HepG2 (cell line): Measurements from ENCODE around the gene HEXIM1. TPM values are rescaled to one million over a fixed set of nuclear protein-coding genes. Genes with fewer than 3 reads are reported as not detected.

ENCODE experiments used
- AGO1 ChIP-seq: fragments of 200-400 bp; formaldehyde crosslinking; IDR thresholded peaks from 2 replicates; pipeline ENCODE4 v1.6.1; 2017; ENCODE audit warnings: mild to moderate bottlenecking, low read depth, low read length, moderate library complexity; ENCODE audit not compliant: poor library complexity, severe bottlenecking
- CCAR2 ChIP-seq: fragments of 200-400 bp; formaldehyde crosslinking; optimal IDR thresholded peaks from 2 replicates; pipeline ENCODE3; 2018; ENCODE audit warnings: low read depth, mild to moderate bottlenecking, low read length, moderate library complexity
- CHCHD3 ChIP-seq: sonication (generic); formaldehyde crosslinking; IDR thresholded peaks from 2 replicates; pipeline ENCODE4 v1.8.0; 2022; ENCODE audit warnings: mild to moderate bottlenecking, missing genetic modification reagents, moderate library complexity
- KMT2B ChIP-seq: IDR thresholded peaks from 2 replicates; pipeline ENCODE4 v1.6.1; 2016; ENCODE audit warnings: missing genetic modification reagents, missing compliant biosample characterization
- MBD4 ChIP-seq: IDR thresholded peaks from 2 replicates; pipeline ENCODE4 v1.6.1; 2012; ENCODE audit warnings: low read length, inconsistent platforms, borderline replicate concordance
- NFYC ChIP-seq: IDR thresholded peaks from 2 replicates; pipeline ENCODE4 v1.6.1; 2016; ENCODE audit warnings: missing genetic modification reagents, missing compliant biosample characterization
- PHF20 ChIP-seq: sonication (generic); formaldehyde crosslinking; IDR thresholded peaks from 2 replicates; pipeline ENCODE4 v1.5.0; 2020; ENCODE audit warnings: mild to moderate bottlenecking, missing genetic modification reagents
- TAF1 ChIP-seq: sonication (generic); formaldehyde crosslinking; IDR thresholded peaks from 2 replicates; pipeline ENCODE4 v1.4.0; 2020; ENCODE audit warnings: missing genetic modification reagents
- ZNF225 ChIP-seq: sonication (generic); formaldehyde crosslinking; IDR thresholded peaks from 2 replicates; pipeline ENCODE4 v1.4.0; 2020; ENCODE audit warnings: mild to moderate bottlenecking, missing genetic modification reagents
- ZNF557 ChIP-seq: sonication (generic); formaldehyde crosslinking; IDR thresholded peaks from 2 replicates; pipeline ENCODE4 v1.4.0; 2020; ENCODE audit warnings: missing genetic modification reagents
- ZNF720 ChIP-seq: sonication (generic); formaldehyde crosslinking; IDR thresholded peaks from 2 replicates; pipeline ENCODE4 v1.4.0; 2020; ENCODE audit warnings: missing genetic modification reagents
- polyA plus RNA-seq, 8 experiments: library from polyadenylated mRNA; depleted of rRNA in 3 of 8; stranded (reverse) in 7 of 8; unstranded in 1 of 8; fragments of >200 nt; fragmentation: Illumina TruSeq in 4 of 8; extraction: Trizol in 4 of 8; gene quantifications; 2 replicates each; pipeline versions ENCODE4 v1.2.1 to v1.2.3, GENCODE V29; 2011 to 2016; ENCODE audit warnings: low read depth in 4 of 8, missing spikeins in 1 of 8, mixed read lengths in 1 of 8; ENCODE audit not compliant: insufficient read depth in 1 of 8
- total RNA-seq, 5 experiments: library from RNA; depleted of rRNA; stranded (reverse); fragments of >200 nt; fragmentation: Illumina TruSeq; extraction: Trizol; gene quantifications; 2 replicates each; pipeline ENCODE4 v1.2.3, GENCODE V29; 2016; ENCODE audit warnings: low read depth in 1 of 5
- TF ChIP-seq, protein P1 (sequence below): sonication (generic); formaldehyde crosslinking; IDR thresholded peaks from 2 replicates; pipeline ENCODE4 v1.4.0; 2020; ENCODE audit warnings: missing genetic modification reagents, borderline replicate concordance
- TF ChIP-seq, protein P2 (sequence below): sonication (generic); formaldehyde crosslinking; IDR thresholded peaks from 2 replicates; pipeline ENCODE4 v1.4.0; 2020; ENCODE audit warnings: low read depth, missing genetic modification reagents
- TF ChIP-seq, protein P3 (sequence below): IDR thresholded peaks from 2 replicates; pipeline ENCODE4 v1.4.0; 2020; ENCODE audit warnings: mild to moderate bottlenecking, missing genetic modification reagents
- TF ChIP-seq, protein P4 (sequence below): sonication (generic); formaldehyde crosslinking; IDR thresholded peaks from 2 replicates; pipeline ENCODE4 v1.5.1; 2020; ENCODE audit warnings: mild to moderate bottlenecking, missing genetic modification reagents, moderate library complexity
- TF ChIP-seq, protein P5 (sequence below): sonication (generic); formaldehyde crosslinking; conservative IDR thresholded peaks from 2 replicates; pipeline ENCODE4 v1.5.0; 2020; ENCODE audit warnings: missing genetic modification reagents

HEXIM1 gene
- total and polyA plus RNA-seq, 2 of the 13 experiments (the other 11 are each of a cell fraction or from before 2014, with no cell fraction given) = 10.5 to 16.6 TPM

DNA sequence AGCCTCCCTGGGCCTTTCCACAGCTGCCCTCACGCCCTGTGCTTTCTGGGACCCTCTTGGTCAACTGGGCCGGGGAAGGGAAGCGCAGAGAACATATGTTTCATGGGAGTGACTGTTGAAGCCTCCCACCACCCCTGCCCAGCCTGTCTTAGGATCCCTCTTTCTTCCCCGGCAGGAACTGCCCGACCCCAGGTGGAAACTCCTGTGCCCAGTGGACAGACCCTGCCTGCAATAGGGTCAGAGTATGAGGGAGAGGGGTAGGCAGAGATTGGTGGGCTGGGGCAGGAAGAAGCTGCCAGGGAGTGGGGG, 23.9 kb downstream of the HEXIM1 start (continued):
- TF ChIP-seq, protein P1, sequence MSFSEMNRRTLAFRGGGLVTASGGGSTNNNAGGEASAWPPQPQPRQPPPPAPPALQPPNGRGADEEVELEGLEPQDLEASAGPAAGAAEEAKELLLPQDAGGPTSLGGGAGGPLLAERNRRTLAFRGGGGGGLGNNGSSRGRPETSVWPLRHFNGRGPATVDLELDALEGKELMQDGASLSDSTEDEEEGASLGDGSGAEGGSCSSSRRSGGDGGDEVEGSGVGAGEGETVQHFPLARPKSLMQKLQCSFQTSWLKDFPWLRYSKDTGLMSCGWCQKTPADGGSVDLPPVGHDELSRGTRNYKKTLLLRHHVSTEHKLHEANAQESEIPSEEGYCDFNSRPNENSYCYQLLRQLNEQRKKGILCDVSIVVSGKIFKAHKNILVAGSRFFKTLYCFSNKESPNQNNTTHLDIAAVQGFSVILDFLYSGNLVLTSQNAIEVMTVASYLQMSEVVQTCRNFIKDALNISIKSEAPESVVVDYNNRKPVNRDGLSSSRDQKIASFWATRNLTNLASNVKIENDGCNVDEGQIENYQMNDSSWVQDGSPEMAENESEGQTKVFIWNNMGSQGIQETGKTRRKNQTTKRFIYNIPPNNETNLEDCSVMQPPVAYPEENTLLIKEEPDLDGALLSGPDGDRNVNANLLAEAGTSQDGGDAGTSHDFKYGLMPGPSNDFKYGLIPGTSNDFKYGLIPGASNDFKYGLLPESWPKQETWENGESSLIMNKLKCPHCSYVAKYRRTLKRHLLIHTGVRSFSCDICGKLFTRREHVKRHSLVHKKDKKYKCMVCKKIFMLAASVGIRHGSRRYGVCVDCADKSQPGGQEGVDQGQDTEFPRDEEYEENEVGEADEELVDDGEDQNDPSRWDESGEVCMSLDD = no peak
- no peak for TF ChIP-seq CCAR2
- TF ChIP-seq TAF1 (CRISPR knock-in tag) = no peak
- no peak for TF ChIP-seq ZNF225 (CRISPR knock-in tag)
- TF ChIP-seq CHCHD3 (CRISPR knock-in tag) = no peak
- TF ChIP-seq, protein P2, sequence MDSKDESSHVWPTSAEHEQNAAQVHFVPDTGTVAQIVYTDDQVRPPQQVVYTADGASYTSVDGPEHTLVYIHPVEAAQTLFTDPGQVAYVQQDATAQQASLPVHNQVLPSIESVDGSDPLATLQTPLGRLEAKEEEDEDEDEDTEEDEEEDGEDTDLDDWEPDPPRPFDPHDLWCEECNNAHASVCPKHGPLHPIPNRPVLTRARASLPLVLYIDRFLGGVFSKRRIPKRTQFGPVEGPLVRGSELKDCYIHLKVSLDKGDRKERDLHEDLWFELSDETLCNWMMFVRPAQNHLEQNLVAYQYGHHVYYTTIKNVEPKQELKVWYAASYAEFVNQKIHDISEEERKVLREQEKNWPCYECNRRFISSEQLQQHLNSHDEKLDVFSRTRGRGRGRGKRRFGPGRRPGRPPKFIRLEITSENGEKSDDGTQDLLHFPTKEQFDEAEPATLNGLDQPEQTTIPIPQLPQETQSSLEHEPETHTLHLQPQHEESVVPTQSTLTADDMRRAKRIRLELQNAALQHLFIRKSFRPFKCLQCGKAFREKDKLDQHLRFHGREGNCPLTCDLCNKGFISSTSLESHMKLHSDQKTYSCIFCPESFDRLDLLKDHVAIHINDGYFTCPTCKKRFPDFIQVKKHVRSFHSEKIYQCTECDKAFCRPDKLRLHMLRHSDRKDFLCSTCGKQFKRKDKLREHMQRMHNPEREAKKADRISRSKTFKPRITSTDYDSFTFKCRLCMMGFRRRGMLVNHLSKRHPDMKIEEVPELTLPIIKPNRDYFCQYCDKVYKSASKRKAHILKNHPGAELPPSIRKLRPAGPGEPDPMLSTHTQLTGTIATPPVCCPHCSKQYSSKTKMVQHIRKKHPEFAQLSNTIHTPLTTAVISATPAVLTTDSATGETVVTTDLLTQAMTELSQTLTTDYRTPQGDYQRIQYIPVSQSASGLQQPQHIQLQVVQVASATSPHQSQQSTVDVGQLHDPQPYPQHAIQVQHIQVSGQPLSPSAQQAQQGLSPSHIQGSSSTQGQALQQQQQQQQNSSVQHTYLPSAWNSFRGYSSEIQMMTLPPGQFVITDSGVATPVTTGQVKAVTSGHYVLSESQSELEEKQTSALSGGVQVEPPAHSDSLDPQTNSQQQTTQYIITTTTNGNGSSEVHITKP (CRISPR knock-in tag) = no peak
- no peak for TF ChIP-seq ZNF720 (CRISPR knock-in tag)
- TF ChIP-seq AGO1 = peak; percentile 13
- TF ChIP-seq, protein P3, sequence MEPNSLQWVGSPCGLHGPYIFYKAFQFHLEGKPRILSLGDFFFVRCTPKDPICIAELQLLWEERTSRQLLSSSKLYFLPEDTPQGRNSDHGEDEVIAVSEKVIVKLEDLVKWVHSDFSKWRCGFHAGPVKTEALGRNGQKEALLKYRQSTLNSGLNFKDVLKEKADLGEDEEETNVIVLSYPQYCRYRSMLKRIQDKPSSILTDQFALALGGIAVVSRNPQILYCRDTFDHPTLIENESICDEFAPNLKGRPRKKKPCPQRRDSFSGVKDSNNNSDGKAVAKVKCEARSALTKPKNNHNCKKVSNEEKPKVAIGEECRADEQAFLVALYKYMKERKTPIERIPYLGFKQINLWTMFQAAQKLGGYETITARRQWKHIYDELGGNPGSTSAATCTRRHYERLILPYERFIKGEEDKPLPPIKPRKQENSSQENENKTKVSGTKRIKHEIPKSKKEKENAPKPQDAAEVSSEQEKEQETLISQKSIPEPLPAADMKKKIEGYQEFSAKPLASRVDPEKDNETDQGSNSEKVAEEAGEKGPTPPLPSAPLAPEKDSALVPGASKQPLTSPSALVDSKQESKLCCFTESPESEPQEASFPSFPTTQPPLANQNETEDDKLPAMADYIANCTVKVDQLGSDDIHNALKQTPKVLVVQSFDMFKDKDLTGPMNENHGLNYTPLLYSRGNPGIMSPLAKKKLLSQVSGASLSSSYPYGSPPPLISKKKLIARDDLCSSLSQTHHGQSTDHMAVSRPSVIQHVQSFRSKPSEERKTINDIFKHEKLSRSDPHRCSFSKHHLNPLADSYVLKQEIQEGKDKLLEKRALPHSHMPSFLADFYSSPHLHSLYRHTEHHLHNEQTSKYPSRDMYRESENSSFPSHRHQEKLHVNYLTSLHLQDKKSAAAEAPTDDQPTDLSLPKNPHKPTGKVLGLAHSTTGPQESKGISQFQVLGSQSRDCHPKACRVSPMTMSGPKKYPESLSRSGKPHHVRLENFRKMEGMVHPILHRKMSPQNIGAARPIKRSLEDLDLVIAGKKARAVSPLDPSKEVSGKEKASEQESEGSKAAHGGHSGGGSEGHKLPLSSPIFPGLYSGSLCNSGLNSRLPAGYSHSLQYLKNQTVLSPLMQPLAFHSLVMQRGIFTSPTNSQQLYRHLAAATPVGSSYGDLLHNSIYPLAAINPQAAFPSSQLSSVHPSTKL (CRISPR knock-in tag) = no peak
- TF ChIP-seq, protein P4, sequence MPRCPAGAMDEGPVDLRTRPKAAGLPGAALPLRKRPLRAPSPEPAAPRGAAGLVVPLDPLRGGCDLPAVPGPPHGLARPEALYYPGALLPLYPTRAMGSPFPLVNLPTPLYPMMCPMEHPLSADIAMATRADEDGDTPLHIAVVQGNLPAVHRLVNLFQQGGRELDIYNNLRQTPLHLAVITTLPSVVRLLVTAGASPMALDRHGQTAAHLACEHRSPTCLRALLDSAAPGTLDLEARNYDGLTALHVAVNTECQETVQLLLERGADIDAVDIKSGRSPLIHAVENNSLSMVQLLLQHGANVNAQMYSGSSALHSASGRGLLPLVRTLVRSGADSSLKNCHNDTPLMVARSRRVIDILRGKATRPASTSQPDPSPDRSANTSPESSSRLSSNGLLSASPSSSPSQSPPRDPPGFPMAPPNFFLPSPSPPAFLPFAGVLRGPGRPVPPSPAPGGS (CRISPR knock-in tag) = no peak
- TF ChIP-seq ZNF557 (CRISPR knock-in tag) = no peak
- TF ChIP-seq, protein P5, sequence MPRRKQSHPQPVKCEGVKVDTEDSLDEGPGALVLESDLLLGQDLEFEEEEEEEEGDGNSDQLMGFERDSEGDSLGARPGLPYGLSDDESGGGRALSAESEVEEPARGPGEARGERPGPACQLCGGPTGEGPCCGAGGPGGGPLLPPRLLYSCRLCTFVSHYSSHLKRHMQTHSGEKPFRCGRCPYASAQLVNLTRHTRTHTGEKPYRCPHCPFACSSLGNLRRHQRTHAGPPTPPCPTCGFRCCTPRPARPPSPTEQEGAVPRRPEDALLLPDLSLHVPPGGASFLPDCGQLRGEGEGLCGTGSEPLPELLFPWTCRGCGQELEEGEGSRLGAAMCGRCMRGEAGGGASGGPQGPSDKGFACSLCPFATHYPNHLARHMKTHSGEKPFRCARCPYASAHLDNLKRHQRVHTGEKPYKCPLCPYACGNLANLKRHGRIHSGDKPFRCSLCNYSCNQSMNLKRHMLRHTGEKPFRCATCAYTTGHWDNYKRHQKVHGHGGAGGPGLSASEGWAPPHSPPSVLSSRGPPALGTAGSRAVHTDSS = no peak
- no peak for TF ChIP-seq PHF20 (CRISPR knock-in tag)
- TF ChIP-seq MBD4 = no peak
- TF ChIP-seq KMT2B (CRISPR knock-in tag) = no peak
- no peak for TF ChIP-seq NFYC
